ENCODE results near the gene KCNMB2.

- TF ChIP-seq CTCF (IDR thresholded peaks at IDR 0.05; ENCODE audit: poor library complexity) = no peak
- no peak for TF ChIP-seq EZH2 (IDR thresholded peaks at IDR 0.05; ENCODE audit: borderline replicate concordance)
- TF ChIP-seq EZH2phosphoT487 (IDR thresholded peaks at IDR 0.05; ENCODE audit: low read depth, severe bottlenecking, unreplicated experiment) = no peak
These were observed 66.6 kb downstream of the KCNMB2 start for GRCh38 chr3:178602856-178603255.

Measured in hepatocyte (in vitro differentiated cells).